Ascending aorta (tissue), 2 donors: Measurements from ENCODE around the gene EXOC4. TPM values are rescaled to one million over a fixed set of nuclear protein-coding genes. Genes with fewer than 3 reads are reported as not detected.

Experiments
- DNase-seq, 2 donors: peaks; one replicate each; pipeline ENCODE4 v3.0.0-alpha.2; 2019; ENCODE audit warnings: low spot score in 2 of 2
- H3K27ac ChIP-seq, 2 donors: fragments of 200-600 bp; sonication (generic); one replicate each; pipeline ENCODE4 v1.5.1; 2016 to 2017; ENCODE audit warnings: mild to moderate bottlenecking in 1 of 2
- H3K27me3 ChIP-seq: fragments of 200-600 bp; sonication (generic); one replicate; pipeline ENCODE4 v1.5.1; 2017
- H3K36me3 ChIP-seq, 2 donors: fragments of 200-600 bp; sonication (generic); one replicate each; pipeline ENCODE4 v1.5.1; 2016
- H3K4me1 ChIP-seq, 2 donors: fragments of 200-600 bp; sonication (generic); one replicate each; pipeline ENCODE4 v1.5.1; 2016 to 2017; ENCODE audit warnings: mild to moderate bottlenecking in 1 of 2
- H3K4me3 ChIP-seq, 2 donors: fragments of 200-600 bp; sonication (generic); one replicate each; pipeline ENCODE4 v1.5.1; 2016 to 2017; ENCODE audit warnings: mild to moderate bottlenecking in 1 of 2
- H3K9me3 ChIP-seq, 2 donors: fragments of 200-600 bp; sonication (generic); one replicate each; pipeline ENCODE4 v1.5.1; 2016
- CTCF ChIP-seq, 3 experiments: fragments of 200-600 bp in 2 of 3; fragments of 450-650 bp in 1 of 3; sonication (generic) in 2 of 3; IDR thresholded peaks; one replicate each; pipeline ENCODE4 v1.5.1; 2016 to 2019; ENCODE audit warnings: antibody characterized with exemption in 3 of 3, mild to moderate bottlenecking in 1 of 3, moderate library complexity in 1 of 3
- intact Hi-C: fragments of 100-400 bp; cut with DNase I; formaldehyde crosslinking; loops from one replicate; pipeline ENCODE4 v1.15.1; 2023
- total RNA-seq: library from RNA; depleted of rRNA; stranded (reverse); fragments of >200 nt; gene quantifications from one replicate; pipeline ENCODE4 v1.1.0, GENCODE V29; 2016

The EXOC4 gene
- total RNA-seq, 1 donor from 2014 or later, result 27.1 TPM

- no peak for TF ChIP-seq CTCF (IDR thresholded peaks at IDR 0.05)
Observed at GRCh38 chr7:133837224-133837623, 584.3 kb downstream of the EXOC4 start.

GRCh38 chr7:133839121-133839520 is 586.2 kb downstream of the EXOC4 start:
- H3K27ac ChIP-seq, result no peak overlapping the region
- no peak overlapping the region for H3K4me3 ChIP-seq
- no peaks in the 10 kb centered on the region for H3K27me3 ChIP-seq
- TF ChIP-seq CTCF (IDR thresholded peaks at IDR 0.05), result no peak
- H3K4me1 ChIP-seq, result no peaks in the 10 kb centered on the region
- DNase-seq, result no peak
- no peaks in the 10 kb centered on the region for H3K36me3 ChIP-seq
- H3K9me3 ChIP-seq, result peaks cover 0 to 5% of the 10 kb centered on the region in 2 donors
- intact Hi-C loops, result no loop called here

More at GRCh38 chr7:133837224-133837623, 584.3 kb downstream of the EXOC4 start:
- H3K4me1 ChIP-seq, result no peaks in the 10 kb centered on the region
- no peak for DNase-seq
- H3K4me3 ChIP-seq, result no peak overlapping the region
- intact Hi-C loops, result no loop called here
- no peaks in the 10 kb centered on the region for H3K36me3 ChIP-seq
- no peaks in the 10 kb centered on the region for H3K27me3 ChIP-seq
- no peaks in the 10 kb centered on the region for H3K9me3 ChIP-seq
- no peak overlapping the region for H3K27ac ChIP-seq

DNA sequence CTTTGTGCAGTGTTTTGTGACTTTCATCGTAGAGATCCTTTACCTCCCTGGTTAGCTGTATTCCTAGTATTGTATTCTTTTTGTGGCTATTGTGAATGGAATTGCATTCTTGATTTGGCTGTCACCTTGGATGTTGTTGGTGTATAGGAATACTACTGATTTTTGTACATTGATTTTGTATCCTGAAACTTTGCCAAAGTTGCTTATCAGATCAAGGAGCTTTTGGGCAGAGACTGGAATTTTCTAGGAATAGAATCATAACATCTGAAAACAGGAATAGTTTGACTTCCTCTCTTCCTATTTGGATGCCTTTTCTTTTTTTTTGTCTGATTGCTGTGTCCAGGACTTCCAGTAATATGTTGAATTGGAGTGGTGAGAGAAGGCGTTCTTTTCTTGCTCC is 590.5 kb downstream of the EXOC4 start:
- H3K9me3 ChIP-seq, result peaks cover 0 to 5% of the 10 kb centered on the region in 2 donors
- TF ChIP-seq CTCF (IDR thresholded peaks at IDR 0.05), result no peak
- intact Hi-C loops, result no loop called here
- no peak overlapping the region for H3K4me3 ChIP-seq
- H3K27ac ChIP-seq, result no peak overlapping the region
- H3K36me3 ChIP-seq, result no peaks in the 10 kb centered on the region
- H3K27me3 ChIP-seq, result no peaks in the 10 kb centered on the region
- H3K4me1 ChIP-seq, result no peaks in the 10 kb centered on the region
- no peak for DNase-seq

DNA sequence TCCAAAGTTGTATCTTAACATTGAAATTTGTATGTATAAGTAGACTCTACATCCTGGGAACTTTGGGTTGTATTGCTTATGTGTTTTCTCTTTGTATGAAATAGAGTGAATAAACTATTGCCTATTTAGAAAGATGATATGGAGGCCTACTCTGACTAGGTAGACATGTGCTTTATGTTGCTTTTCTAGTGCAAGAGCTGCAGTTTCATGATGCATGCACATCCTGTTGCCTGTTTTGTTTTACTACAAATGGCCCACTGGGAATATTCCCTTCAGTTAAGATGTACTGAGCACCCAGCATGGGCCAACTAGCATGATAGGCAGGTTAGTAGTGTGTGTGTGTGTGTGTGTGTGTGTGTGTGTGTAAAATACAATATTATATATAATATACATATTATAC is 592.1 kb downstream of the EXOC4 start:
- Histone ChIP-seq H3K27ac (no peak overlapping the region), H3K4me3 (no peak overlapping the region), H3K4me1 (no peaks in the 10 kb centered on the region), H3K9me3 (peaks cover 0 to 5% of the 10 kb centered on the region in 2 donors), H3K36me3 (no peaks in the 10 kb centered on the region), H3K27me3 (no peaks in the 10 kb centered on the region)
- TF ChIP-seq CTCF (IDR thresholded peaks at IDR 0.05), result no peak
- DNase-seq, result no peak
- intact Hi-C loops, result no loop called here

GRCh38 chr7:133846203-133846945 is 593.5 kb downstream of the EXOC4 start:
- Histone ChIP-seq H3K27me3 (no peaks in the 10 kb centered on the region), H3K4me3 (no peak overlapping the region), H3K27ac (no peak overlapping the region), H3K9me3 (peaks cover 0 to 5% of the 10 kb centered on the region in 2 donors), H3K36me3 (no peaks in the 10 kb centered on the region), H3K4me1 (no peaks in the 10 kb centered on the region)
- no peak for TF ChIP-seq CTCF (IDR thresholded peaks at IDR 0.05)
- no peak for DNase-seq
- intact Hi-C loops, result no loop called here
